HEK293 (cell line): Measurements from ENCODE around the gene PIK3R5.

Experiments used
- CTCF ChIP-seq: fragments of 450-650 bp; formaldehyde crosslinking; IDR thresholded peaks from 2 replicates; pipeline ENCODE4 v1.5.1; 2016; ENCODE audit warnings: missing biosample characterization, missing genetic modification characterization
- ZNF335 ChIP-seq: fragments of 450-650 bp; formaldehyde crosslinking; conservative IDR thresholded peaks from 2 replicates; pipeline ENCODE4 v1.5.1; 2016; ENCODE audit warnings: missing biosample characterization, missing genetic modification characterization
- ZNF561 ChIP-seq: fragments of 450-650 bp; IDR thresholded peaks from 2 replicates; pipeline ENCODE4 v1.5.1; 2018; ENCODE audit warnings: missing biosample characterization, missing genetic modification characterization, borderline replicate concordance
- ZNF707 ChIP-seq: fragments of 450-650 bp; formaldehyde crosslinking; IDR thresholded peaks from 2 replicates; pipeline ENCODE4 v1.5.1; 2016; ENCODE audit warnings: missing biosample characterization, missing genetic modification characterization

- TF ChIP-seq CTCF (tag by site-specific recombination) (no peak), ZNF335 (no peak), ZNF561 (no peak), ZNF707 (tag by site-specific recombination) (no peak)
Measured at GRCh38 chr17:8963647-8964258, 1.8 kb downstream of the PIK3R5 start.
